ENCODE results near the gene RBM19.

- no peak for TF ChIP-seq CTCF (IDR thresholded peaks at IDR 0.05)
- no peak for TF ChIP-seq POLR2A (IDR thresholded peaks at IDR 0.05)
Observed at GRCh38 chr12:113879658-113880057, 86.5 kb downstream of the RBM19 start.

Measured in lower leg skin (tissue), 3 donors.